ENCODE data around the gene NAPA.

Gene NAPA

DNA sequence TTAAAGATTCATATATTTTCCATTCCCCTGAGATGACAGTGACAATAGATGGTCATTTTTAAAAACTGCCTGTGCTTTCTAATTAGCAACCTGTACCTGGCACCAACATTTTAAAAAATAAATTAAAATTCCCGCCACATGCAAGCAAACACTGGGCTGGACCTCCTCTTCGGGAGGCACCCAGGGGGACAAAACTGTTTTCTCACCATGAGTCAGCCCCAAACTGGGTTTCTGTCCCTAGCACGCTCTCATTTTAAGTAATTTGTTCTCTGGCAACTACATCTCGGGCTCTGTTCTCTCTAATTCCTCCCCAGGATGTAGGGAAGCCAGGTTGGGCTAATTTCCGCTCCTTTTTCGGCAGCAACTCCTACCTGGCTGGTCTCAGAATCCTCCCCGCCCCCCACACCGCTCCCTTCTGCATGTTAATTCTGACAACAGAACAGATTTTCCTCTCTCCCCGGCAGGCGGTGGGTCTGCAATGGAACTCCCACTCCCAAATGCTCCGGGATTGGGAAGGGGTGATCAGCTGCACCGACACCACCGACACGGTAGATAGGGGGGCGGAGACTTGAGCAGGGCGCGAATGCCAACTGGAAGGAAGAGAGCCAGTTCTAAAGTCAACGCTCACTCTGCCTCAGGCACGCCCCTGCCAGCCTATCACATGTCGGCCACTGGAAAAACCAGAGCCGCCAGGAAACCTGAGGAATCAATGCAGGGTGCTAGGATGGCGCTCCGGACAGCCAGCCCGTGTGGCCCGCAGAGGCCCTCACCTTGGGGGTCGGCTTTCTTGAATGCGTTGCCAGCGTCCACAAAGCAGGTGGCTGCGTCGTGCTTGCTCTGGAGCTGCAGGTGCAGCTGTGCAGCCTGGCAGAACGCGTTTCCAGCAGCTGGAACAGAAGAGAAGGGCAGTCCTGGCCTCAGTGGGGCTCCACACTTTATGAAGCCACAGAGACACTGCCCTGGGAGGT lies 14.7 kb downstream of the NAPA start:
- DNase-seq (ENCODE audit: low spot score): no peak

DNA sequence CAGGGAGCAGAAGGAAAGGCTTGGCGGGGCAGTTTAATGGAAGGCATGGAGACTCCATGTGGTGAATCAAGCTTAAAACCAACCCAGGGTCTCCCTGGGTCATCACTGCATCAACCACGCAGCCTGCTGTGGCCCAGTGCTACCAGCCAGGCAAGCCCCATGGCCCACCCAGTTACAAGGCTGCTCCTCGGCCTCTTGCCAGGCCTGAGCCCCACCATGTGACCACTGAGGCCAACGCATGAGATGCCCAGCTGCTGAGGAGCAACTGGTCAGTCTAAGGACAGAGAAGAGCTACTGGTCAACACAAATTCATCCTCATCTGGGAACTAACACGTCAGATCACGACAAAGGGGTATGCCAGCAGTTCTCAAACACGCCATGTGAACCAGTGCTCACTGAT lies 15.5 kb downstream of the NAPA start:
- DNase-seq (ENCODE audit: low spot score): no peak

DNA sequence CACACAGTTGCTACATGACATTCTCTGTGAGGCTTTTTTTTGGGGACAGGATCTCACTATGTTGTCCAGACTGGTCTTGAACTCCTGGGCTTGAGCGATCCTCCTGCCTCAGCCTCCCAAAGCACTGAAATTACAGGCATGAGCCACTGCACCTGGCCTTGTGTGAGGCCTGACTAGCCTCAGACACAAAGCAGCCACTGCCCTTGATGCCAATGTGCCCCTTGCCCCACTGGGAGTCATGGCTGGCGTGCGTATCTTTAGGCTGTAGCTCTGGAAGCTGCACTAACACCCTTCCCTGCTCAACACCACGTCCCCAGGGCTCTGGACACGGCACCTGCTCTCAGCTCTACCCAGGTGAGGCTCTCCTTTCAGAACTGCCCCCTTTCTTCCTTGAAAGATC lies 16.3 kb downstream of the NAPA start:
- DNase-seq (ENCODE audit: low spot score): no peak

DNA sequence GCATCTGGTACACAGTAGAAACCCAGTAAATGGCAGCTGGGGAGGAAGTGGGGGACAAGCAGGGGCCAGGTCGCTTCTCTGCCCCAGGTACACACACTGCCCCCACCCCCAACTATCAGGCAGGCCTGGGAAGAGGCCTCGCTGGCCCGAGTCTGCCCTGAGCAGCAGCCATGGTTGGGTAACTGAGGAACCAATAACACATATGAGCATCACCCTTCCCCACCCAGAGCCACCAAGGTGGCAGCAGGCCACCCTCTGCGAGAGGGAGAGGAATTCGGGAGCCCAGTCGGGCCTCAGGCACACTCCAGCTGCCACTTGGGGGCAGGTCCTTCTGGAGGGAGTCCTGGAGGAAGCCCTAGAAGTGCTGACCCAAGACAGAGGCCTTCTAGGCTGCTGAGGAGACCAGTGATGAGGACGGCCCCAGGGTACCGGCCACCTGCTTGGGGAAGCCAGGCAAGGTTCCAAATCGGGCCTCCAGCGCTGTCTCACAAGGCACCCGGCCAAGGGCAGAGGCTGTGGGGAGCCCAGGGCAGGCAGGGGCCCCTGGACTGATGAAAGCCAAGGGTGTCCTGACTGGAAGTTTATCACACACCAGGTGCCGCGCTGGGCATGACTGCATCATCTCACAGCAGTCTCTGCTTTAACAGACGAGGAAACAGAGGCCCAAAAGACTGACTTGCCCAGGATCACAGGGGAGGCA lies 16.9 kb downstream of the NAPA start:
- DNase-seq (ENCODE audit: low spot score): no peak

DNA sequence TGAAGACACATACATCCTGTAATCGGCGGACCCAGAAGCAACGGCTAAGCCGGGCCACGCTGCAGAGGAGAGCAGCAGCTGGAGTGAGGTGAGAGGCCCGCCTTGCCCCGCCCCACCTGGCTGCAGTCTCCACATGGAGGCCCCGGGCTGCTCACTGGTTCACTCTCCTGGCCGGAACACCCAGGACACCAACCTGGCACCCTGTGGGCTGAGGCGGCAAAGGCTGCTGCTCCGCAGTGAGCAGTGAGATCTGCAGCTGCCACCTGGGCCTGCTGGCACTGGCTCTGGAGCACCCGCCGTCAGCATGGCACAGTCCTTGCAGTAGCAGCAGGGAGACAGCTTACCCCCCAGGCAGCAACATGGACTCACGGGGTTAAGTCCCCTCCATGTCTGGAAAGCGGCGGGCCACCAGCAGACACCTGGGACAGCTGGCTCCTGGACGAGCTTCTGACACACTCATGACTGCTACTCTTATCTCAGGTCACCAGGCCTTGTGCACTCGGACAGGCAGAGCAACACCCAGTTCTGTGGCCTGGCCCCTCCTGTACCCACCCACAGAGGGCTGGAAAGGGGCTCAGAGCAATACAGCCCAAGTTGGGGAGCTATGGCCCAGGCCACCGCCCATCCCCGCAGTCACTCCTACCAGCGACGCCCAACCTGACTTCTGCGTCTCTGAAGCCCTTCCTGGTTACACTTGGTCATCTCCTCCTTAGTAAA lies 17.7 kb downstream of the NAPA start:
- DNase-seq (ENCODE audit: low spot score): no peak

DNA sequence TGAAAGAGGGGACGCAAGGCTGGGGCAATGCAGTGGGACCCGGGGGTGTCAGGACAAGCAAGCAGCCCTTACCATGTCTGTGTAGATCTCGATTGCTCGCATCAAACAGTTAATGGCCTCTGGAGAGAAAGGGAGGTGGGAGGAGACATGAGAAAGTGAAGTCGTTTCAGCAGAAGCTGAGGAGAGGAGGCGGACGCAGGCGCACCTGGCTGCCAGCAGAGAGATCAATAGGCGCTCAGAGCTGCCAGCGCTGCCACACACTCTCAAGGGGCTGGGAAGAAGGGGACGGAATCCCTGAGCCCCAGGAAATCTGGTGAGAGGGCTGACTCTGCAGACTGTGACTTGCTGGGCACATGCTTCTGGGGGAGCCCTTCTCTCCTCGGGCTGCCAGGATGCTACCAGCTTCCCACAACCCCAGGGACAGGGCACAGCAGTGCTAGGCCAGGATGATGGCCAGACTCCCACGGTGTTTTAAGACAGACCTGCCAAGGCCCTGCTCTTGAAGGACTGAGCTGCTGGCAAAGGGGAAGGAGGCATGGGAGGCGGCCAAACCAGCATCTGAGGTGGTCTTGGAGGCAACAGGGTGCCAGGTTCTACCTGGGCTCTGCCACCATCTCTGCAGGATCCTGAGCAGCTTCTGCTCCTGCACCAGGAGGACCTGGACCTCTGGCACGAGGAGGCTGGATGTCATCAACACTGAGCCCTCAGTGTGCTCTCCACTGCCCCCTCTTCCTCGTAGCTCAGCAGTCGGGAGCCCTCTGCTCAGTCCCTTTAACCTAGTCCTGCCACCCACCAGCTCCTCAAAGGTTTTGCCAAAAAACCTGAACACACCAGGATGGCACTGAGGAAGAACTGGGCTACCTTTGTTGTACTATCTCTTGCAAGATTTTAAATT lies 19.1 kb downstream of the NAPA start:
- DNase-seq (ENCODE audit: low spot score): no peak

DNA sequence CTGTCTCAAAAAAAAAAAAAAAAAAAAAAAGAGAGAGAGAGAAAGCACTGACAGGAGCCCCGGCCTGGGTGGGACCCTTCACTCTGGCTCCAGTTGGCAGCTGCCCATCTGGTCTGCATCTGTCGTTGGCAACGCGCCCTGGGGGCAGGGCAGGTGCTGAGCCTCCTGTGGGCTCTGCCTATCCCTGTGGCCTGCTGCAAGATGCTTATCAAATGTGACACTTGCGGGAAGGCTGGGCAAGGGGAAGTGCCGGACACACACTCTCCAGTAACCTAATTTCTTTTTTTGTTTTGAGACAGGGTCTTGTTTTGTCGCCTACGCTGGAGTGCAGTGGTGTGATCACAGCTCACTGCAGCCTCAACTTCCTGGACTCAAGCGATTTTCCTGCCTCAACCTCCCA lies 20.1 kb downstream of the NAPA start:
- no peak for DNase-seq (ENCODE audit: low spot score)

DNA sequence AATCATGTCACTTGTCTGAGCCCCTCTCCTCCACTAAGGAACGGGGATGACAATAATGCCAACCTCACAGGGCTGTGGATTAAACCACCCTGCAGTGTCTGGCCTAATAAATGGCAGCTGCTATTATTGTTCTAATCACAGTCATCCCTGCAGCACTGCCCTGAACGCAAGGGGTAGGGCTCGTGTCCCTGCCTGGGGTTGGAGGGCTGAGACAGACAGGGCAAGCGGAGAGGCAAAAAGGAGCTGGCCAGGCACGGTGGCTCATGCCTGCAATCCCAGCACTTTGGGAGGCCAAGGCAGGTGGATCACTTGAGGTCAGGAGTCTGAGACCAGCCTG lies 20.7 kb downstream of the NAPA start:
- DNase-seq (ENCODE audit: low spot score): no peak

DNA sequence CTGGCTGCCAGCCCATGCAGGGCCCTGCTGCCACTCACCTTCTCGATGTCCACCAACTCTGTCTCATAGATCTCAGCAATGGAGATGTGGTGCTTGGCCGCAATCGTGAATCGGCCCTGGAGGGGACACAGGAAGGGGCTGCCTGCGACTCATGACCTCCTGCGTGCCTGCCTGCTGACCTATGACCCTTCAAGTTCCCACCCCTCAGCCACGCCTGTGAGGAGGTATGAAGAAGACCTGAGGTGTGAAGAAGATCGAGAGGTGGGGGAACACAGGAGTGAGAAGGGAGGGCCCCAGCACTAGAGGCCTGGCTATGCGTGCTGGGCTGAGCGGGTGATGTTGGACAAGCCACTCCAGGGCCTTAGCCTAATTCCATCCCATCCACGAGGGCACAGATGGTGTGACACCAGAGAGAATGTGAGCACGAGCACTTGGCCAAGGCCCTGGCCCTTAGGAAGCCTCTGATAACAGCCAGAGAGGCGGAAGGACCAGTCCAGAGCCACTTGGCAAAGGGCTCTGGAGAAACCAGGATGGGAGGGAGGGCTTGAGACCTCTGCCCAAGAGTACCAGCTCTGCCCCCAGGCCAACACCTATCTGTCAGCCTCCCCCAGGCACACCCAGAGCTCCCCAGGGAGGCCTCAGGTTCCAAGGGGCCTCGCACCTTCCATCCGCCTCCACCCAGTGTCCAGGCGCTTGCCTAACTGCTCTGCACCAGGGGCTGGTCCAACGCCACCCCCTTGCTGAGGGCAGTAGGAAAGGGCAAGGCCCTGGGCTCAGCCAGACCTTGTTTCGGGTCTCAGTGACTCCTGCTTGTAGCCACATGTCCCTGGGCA lies 21.3 kb downstream of the NAPA start:
- no peak for DNase-seq (ENCODE audit: low spot score)

DNA sequence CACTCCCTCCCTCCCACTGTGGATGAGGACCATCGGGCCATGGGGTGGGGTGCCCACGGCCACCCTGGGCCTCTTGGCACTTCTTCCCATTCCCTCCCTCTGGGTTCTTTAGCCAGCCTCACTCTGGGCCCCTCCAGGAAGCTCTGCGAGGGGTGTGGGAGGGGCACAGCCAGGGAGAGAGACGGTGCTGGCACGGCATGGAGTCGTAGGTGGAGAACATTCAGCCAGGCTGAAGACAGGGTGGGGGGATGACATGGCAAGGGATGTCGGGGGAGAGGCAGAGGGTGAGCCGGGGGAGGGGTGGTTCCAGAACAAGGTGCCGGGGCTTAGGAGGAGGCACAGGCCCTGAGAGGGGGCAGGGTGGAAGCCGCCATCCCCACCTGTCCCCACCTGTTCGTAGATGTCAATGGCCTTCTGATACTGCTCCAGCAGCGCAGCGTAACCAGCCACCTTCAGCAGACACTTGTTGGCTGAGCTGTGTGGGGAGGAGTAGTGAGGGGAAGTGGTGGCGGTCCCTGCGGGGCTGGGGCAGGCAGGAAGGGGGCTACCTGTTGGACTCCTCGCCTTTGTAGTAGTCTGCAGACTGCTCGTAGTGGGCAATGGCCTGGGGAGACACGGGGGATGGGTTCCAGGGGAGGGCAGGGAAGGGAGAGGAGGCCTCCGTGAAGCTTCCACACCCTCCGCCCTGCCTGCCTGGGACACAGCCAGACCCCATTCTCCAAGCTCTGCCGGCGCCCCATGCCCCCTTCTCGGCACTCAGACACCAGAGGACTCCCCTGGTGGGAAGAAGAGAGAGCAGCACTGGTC lies 22.1 kb downstream of the NAPA start:
- DNase-seq (ENCODE audit: low spot score): no peak

DNA sequence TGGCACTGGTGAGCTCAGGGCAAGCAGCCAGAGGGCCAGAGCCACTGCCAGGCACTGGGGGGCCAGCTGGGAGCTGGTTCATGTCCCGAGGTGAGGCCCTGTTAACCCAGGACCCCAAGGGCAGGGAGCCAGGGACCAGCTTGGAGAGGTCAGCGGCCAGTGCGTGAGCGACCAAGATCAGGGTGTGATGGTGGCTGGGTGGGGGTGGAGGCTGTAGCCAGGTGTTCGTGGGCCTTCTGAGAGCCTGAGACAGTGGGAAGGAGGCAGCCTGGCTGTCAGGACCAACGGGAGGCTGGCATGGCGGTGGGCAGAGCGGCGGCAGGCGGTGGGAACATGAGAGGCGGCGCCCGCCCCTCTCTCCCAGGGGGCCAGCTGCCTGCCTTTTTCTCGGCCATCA lies 22.7 kb downstream of the NAPA start:
- DNase-seq (ENCODE audit: low spot score): no peak

DNA sequence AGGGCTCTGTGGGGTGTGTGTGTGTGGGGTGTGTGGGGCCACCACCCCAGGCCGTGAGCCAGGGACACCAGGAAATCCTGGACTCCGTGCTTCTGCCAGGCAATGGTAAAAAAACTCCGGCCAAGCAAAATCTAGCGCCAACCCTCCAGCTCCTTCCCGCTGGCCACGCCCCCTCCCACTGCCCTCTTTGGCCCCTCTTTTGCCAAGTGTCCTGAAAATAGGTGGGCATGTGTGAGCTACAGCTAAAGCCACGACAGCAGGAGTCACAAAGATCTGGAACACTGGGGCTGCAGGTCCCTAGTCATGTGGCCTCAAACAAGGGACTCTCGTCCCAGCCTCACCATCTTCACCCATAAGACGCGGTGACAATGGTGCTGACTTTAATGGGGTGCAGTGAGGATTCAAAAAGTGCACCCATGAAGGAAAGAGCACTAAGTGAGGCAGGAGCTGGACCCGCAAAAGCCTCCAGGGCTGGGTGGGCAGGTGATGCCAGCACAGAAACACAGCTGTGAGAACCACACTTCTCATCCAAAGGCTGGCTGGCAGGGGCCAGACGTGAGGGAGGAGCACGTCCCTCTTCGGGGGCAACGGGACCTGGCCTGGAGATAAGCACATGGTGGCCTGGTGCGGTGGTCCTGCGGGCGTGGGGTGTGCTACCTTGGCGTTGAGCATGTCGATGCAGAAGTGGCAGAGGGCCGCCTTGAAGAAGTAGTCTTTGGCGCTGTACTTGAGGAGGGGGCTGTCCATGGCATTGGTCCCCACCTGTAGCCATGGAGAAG lies 23.3 kb downstream of the NAPA start:
- DNase-seq (ENCODE audit: low spot score): no peak

DNA sequence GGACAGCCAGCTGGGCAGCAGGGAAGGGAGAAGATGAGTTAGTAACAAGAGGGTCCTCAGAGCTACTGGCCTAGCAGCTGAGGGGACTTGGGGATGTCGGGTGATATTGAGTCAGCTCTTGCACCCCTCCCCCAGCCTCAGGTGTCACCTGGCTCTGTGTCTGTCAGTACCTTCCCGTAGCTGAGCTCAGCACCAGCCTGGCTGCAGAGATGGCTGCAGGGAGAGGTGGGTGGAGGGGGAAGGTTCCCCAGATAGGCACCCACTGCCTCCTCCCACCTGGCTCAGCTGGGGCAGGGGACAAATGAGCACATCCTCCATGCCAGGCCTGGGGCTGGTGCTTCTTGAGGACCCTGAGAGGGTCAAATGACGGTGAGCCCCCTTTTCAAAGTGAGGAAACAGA lies 24.0 kb downstream of the NAPA start:
- no peak for DNase-seq (ENCODE audit: low spot score)

DNA sequence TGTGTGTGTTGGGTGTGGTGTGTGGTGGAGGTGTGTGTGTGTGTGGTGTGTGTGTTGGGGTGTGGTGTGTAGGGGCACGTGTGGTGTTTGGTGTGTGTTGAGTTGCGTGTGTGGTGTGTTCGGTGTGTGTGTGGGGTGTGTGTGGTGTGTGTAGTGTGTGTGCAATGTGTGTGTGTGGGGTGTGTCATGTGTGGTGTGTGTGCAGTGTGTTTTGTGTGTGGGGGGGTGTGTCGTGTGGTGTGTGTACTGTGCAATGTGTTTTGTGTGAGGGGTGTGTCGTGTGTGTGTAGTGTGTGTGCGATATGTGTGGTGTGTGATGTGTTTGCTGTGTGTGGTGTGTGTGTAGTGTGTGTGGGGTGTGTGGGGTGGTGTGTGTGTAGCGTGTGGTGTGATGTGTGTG lies 24.8 kb downstream of the NAPA start:
- DNase-seq (ENCODE audit: low spot score): no peak

DNA sequence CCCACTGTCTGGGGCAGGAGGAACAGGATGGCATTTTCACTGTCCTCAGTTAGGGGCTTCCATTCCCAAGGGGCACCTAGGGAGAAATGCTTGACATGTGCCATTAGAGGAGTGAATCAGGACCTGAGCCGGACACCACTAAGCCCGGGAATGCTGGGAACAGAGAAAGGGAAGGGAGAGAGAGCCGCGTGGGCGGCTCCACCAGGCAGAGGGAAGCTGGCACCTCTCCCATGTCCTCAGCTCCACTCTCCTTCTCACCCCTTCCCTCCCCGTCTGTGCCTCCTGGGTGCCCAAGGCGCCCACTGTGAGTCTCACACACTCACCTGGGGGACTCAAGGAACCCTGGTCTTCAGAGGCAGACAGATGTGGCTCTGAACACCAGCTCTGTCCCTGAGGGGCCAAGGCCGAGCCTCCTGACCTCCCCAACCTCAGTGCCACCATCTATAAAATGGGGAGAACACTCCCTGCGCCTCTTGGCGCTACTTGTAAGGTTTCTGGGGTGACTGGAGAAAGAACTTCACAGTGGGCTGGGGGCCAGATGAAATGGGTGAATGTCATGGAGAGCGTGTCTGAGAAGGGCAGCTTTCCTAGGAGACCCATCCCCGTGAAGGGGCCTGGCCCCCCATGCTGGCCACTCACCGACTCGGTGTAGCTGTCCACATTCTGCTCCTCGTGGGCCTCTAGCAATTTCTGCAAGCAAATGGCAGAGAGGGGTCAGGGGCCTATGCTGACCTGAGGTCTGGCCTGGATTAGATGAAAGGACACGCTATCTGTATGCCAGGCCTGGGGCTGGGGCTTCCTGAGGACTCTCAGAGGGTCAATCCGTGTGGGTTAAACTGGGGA lies 25.6 kb downstream of the NAPA start:
- DNase-seq (ENCODE audit: low spot score): no peak

DNA sequence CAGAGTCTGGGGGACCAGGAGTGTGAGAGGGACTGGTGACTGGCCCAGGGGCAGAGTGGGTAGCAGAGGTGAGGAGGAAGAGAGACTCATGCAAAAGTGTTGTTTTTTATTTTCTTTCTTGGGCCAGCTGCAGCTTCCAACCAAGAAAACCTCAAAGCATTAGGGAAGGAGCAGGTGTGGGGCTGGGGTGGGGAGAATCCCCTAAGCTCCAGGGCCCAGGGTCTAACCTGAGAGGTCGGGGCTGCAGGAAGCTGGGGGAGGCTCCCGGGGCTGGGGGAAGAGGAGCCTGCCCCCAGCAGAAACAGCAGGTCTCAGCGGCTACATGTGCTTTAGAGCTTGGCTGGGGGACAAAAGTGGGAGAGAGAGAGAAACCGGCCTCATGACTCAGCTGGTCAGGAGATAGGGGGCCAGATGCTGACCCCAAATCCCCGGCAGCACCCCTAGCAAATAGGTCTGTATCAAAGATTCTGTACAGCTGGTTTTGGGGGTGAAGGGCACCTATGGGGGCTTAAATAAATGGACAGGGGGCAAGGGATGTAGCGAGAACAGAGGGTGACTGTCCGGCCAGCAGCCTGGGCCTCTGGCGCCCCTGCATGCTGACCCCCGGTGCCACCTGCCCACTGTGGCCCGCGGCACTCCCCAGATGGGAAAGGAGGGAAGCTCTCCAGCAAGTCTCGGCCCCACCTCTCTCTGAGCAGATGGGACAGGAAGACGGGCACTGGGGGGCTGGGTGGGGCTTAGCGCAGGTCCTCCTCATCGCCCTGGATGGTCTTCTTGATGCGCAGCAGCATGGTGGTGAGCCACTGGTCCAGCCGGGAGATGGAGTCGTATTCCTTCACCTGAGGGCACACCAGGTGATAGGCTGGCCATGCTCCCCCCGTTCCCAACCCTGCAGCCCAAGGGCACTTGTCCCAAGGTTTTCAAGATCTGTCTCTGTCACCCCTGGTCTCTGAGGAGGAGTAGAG lies 27.0 kb downstream of the NAPA start:
- no peak for DNase-seq (ENCODE audit: low spot score)

DNA sequence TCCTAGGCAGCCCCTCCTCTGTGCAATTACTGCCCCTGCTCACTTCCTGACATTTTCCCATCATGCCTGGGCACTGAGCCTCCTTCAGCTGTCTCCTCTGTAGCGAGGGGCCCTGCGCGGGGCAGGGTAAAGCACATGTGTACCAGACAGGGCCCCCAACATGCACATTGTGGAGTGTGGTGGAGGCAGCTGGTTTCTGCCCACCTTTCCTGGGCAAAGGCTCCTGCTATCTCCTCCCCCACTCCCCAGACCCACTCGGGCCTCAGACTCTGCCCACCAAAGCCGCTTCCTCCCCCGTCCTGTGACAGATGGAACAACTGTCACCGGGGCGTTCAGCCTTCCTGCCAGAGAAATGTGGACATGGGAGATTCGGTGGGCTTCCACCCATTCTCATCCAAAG lies 28.0 kb downstream of the NAPA start:
- DNase-seq (ENCODE audit: low spot score): no peak
